ENCODE data around the gene PFKFB4.

GRCh38 chr3:48563382-48563918 lies 6.8 kb upstream of the PFKFB4 start, which contains the start of gene UCN2:
- TF ChIP-seq POLR2A (IDR thresholded peaks at IDR 0.05; ENCODE audit: extremely low read depth, insufficient read length) = no peak
- TF ChIP-seq CTCF (IDR thresholded peaks at IDR 0.05; ENCODE audit: low read depth, low read length) = no peak
- no peak for TF ChIP-seq MYC (IDR thresholded peaks at IDR 0.05; ENCODE audit: low read depth, low read length)
